ENCODE measurements around the gene B3GALT4.

- TF ChIP-seq BACH2 (CRISPR knock-in tag; IDR thresholded peaks at IDR 0.05; ENCODE audit: borderline replicate concordance): no peak
- TF ChIP-seq ZFP3 (CRISPR knock-in tag; IDR thresholded peaks at IDR 0.05): no peak
- TF ChIP-seq ZNF8 (CRISPR knock-in tag; IDR thresholded peaks at IDR 0.05): no peak
- TF ChIP-seq ESRRG (CRISPR knock-in tag; IDR thresholded peaks at IDR 0.05): no peak
Measured at GRCh38 chr6:33251395-33252012, 25.4 kb upstream of the B3GALT4 start.
